ENCODE measurements around the gene CYP2D6. TPM values are rescaled to one million over a fixed set of nuclear protein-coding genes. Genes with fewer than 3 reads are reported as not detected.

The CYP2D6 gene
- total RNA-seq, 4 donors from 2014 or later = 1.2 to 9.7 (median 3.3) TPM

DNA sequence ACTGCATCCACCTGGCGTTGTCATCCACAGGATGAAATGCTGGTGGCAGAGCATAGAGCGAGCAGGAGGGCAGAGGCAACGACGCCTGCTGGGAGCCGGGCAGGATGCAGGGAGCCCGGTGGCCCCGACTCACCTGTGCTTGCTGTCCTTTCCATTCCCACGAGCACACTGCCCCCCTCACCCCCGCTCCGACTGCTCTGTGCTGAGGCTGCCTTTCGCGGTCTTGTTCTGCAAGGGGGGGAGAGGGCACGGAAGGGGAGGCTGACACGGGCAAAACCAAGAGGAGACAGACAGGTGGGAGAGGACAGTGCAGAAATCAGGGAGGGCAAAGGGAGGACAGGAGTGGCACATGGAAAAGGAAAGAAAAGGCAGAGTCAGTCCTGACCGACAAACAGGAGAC, 37.9 kb upstream of the CYP2D6 start:
- no peak for DNase-seq
- no peak overlapping the region for H3K27ac ChIP-seq
- H3K36me3 ChIP-seq = peaks cover 0 to 6% (median 2%) of the 10 kb centered on the region in 4 donors
- H3K27me3 ChIP-seq = no peaks in the 10 kb centered on the region
- TF ChIP-seq POLR2A (IDR thresholded peaks at IDR 0.05) = no peak
- TF ChIP-seq CTCF (IDR thresholded peaks at IDR 0.05) = no peak
- TF ChIP-seq EP300 (IDR thresholded peaks at IDR 0.05; ENCODE audit: low read depth) = no peak
- TF ChIP-seq POLR2AphosphoS5 (IDR thresholded peaks at IDR 0.05) = no peak
- no peaks in the 10 kb centered on the region for H3K9me3 ChIP-seq
- H3K4me1 ChIP-seq = peaks cover 12 to 21% (median 17%) of the 10 kb centered on the region in 4 donors
- 94% methylated on average over 15 of the region's 15 CpGs; no CpG with 5 or more reads in 1 of the 2 donors for WGBS, 2 donors (ENCODE audit: low coverage in 1 of 2)
- no peak overlapping the region for H3K4me3 ChIP-seq
- in situ Hi-C loops (cut with MboI; ENCODE audit: low pct_ligation_motif_present in 1 of 4, low pct_unique_long_range_greater_than_20kb in 1 of 4, low sequenced_read_pairs in 3 of 4) (loop anchor here in 3 of 4 donors (5.0 to 10.0 kb wide), 3 partner anchors 266 to 276 kb away; partner anchors contain the start of gene NFAM1 (in 1 of the 3)), intact Hi-C loops (cut with DNase I; ENCODE audit: low total_unique reads) (loop anchor here (5.0 kb wide), 1 partner anchor 269 kb away; no protein-coding TSS in a partner anchor)

GRCh38 chr22:42167066-42167465, 36.5 kb upstream of the CYP2D6 start:
- in situ Hi-C loops (cut with MboI; ENCODE audit: low pct_ligation_motif_present in 1 of 4, low pct_unique_long_range_greater_than_20kb in 1 of 4, low sequenced_read_pairs in 3 of 4) = loop anchor here in 3 of 4 donors (5.0 to 10.0 kb wide), 3 partner anchors 268 to 278 kb away; partner anchors contain the start of gene NFAM1 (in 1 of the 3)
- TF ChIP-seq CTCF (IDR thresholded peaks at IDR 0.05) (no peak), POLR2AphosphoS5 (IDR thresholded peaks at IDR 0.05) (no peak), EP300 (IDR thresholded peaks at IDR 0.05; ENCODE audit: low read depth) (no peak), POLR2A (IDR thresholded peaks at IDR 0.05) (no peak)
- no peak for DNase-seq
- no peaks in the 10 kb centered on the region for H3K9me3 ChIP-seq
- WGBS, 2 donors (ENCODE audit: low coverage in 1 of 2) = 80 to 91% methylated on average over 8 to 10 of the region's 10 CpGs
- H3K27me3 ChIP-seq = no peaks in the 10 kb centered on the region
- no peak overlapping the region for H3K4me3 ChIP-seq
- H3K27ac ChIP-seq = no peak overlapping the region
- intact Hi-C loops (cut with DNase I; ENCODE audit: low total_unique reads) = loop anchor here (5.0 kb wide), 1 partner anchor 270 kb away; no protein-coding TSS in a partner anchor
- peaks cover 0 to 7% (median 3%) of the 10 kb centered on the region in 4 donors for H3K4me1 ChIP-seq
- H3K36me3 ChIP-seq = peaks cover 0 to 6% (median 2%) of the 10 kb centered on the region in 4 donors

- in situ Hi-C loops (cut with MboI; ENCODE audit: low pct_ligation_motif_present in 1 of 4, low pct_unique_long_range_greater_than_20kb in 1 of 4, low sequenced_read_pairs in 3 of 4) = loop anchor here in 3 of 4 donors (5.0 to 10.0 kb wide), 3 partner anchors 270 to 280 kb away; partner anchors contain the start of gene NFAM1 (in 1 of the 3)
- DNase-seq = no peak
- no peak overlapping the region for H3K27ac ChIP-seq
- WGBS, 2 donors (ENCODE audit: low coverage in 1 of 2) = 90% methylated on average over 5 of the region's 5 CpGs; no CpG with 5 or more reads in 1 of the 2 donors
- H3K4me1 ChIP-seq = peaks cover 0 to 4% (median 0%) of the 10 kb centered on the region in 4 donors
- H3K36me3 ChIP-seq = peaks cover 0 to 6% (median 2%) of the 10 kb centered on the region in 4 donors
- no peak overlapping the region for H3K4me3 ChIP-seq
- intact Hi-C loops (cut with DNase I; ENCODE audit: low total_unique reads) = loop anchor here (5.0 kb wide), 1 partner anchor 272 kb away; no protein-coding TSS in a partner anchor
- H3K27me3 ChIP-seq = no peaks in the 10 kb centered on the region
- TF ChIP-seq POLR2AphosphoS5 (IDR thresholded peaks at IDR 0.05) (no peak), POLR2A (IDR thresholded peaks at IDR 0.05) (no peak)
- no peaks in the 10 kb centered on the region for H3K9me3 ChIP-seq
Observed at GRCh38 chr22:42164901-42165300, 34.3 kb upstream of the CYP2D6 start.

- H3K27me3 ChIP-seq = no peaks in the 10 kb centered on the region
- intact Hi-C loops (cut with DNase I; ENCODE audit: low total_unique reads) = no loop called here
- in situ Hi-C loops (cut with MboI; ENCODE audit: low pct_ligation_motif_present in 1 of 4, low pct_unique_long_range_greater_than_20kb in 1 of 4, low sequenced_read_pairs in 3 of 4) = loop anchor here in 2 of 4 donors (10.0 kb wide), 2 partner anchors 271 to 281 kb away; partner anchors contain the start of gene NFAM1 (in 1 of the 2)
- no peak overlapping the region for H3K27ac ChIP-seq
- H3K9me3 ChIP-seq = no peaks in the 10 kb centered on the region
- peaks cover 0 to 6% (median 2%) of the 10 kb centered on the region in 4 donors for H3K36me3 ChIP-seq
- DNase-seq = no peak
- 80 to 93% methylated on average over 1 to 11 of the region's 11 CpGs for WGBS, 2 donors (ENCODE audit: low coverage in 1 of 2)
- H3K4me1 ChIP-seq = peaks cover 0 to 15% (median 2%) of the 10 kb centered on the region in 4 donors
- TF ChIP-seq POLR2A (IDR thresholded peaks at IDR 0.05) (no peak), CTCF (IDR thresholded peaks at IDR 0.05) (no peak), POLR2AphosphoS5 (IDR thresholded peaks at IDR 0.05) (no peak), EP300 (IDR thresholded peaks at IDR 0.05; ENCODE audit: low read depth) (no peak)
- no peak overlapping the region for H3K4me3 ChIP-seq
Observed at GRCh38 chr22:42163515-42163914, 32.9 kb upstream of the CYP2D6 start.

Data from transverse colon (tissue), 4 donors.